SK-N-SH treated with all-trans-retinoic acid at 6 μM for 48 hours (cell line): Measurements from ENCODE around the gene SPATA12.

ENCODE experiments used
- ATAC-seq: fragments of 200-7000 bp; cut with Tn5 transposase; 3 replicates; pipeline ENCODE4 v1.9.1; 2020; ENCODE audit warnings: mild to moderate bottlenecking, moderate library complexity
- CSDC2 ChIP-seq: fragments of 250-450 bp; sonication (Bioruptor Pico); IDR thresholded peaks from 2 replicates; pipeline ENCODE4 v1.5.0; 2020; ENCODE audit warnings: mild to moderate bottlenecking, moderate library complexity
- GLIS3 ChIP-seq: fragments of 250-450 bp; sonication (Bioruptor Pico); IDR thresholded peaks from 2 replicates; pipeline ENCODE4 v1.5.0; 2020; ENCODE audit warnings: mild to moderate bottlenecking, moderate library complexity
- ISL1 ChIP-seq: fragments of 250-450 bp; sonication (Bioruptor Pico); IDR thresholded peaks from 2 replicates; pipeline ENCODE4 v2.1.2; 2022; ENCODE audit warnings: mild to moderate bottlenecking, moderate library complexity
- OSR1 ChIP-seq: fragments of 250-450 bp; sonication (Bioruptor Pico); IDR thresholded peaks from 2 replicates; pipeline ENCODE4 v1.8.0; 2022; ENCODE audit warnings: moderate library complexity, mild to moderate bottlenecking, inconsistent platforms
- PPARA ChIP-seq: fragments of 250-450 bp; sonication (Bioruptor Pico); IDR thresholded peaks from 2 replicates; pipeline ENCODE4 v1.5.0; 2020; ENCODE audit warnings: mild to moderate bottlenecking, borderline replicate concordance
- TOX ChIP-seq: fragments of 250-450 bp; sonication (Bioruptor Pico); IDR thresholded peaks from 2 replicates; pipeline ENCODE4 v1.8.0; 2021; ENCODE audit warnings: mild to moderate bottlenecking, moderate library complexity, borderline replicate concordance
- ZFP3 ChIP-seq: fragments of 250-450 bp; sonication (Bioruptor Pico); IDR thresholded peaks from 2 replicates; pipeline ENCODE4 v1.5.0; 2020; ENCODE audit warnings: mild to moderate bottlenecking, moderate library complexity
- ZNF565 ChIP-seq: fragments of 450-650 bp; formaldehyde crosslinking; conservative IDR thresholded peaks from 2 replicates; pipeline ENCODE4 v1.5.0; 2020; ENCODE audit warnings: low read depth, mild to moderate bottlenecking, moderate library complexity
- ZNF8 ChIP-seq: fragments of 450-650 bp; formaldehyde crosslinking; IDR thresholded peaks from 2 replicates; pipeline ENCODE4 v1.5.0; 2020; ENCODE audit warnings: mild to moderate bottlenecking, moderate library complexity
- TF ChIP-seq, protein P1 (sequence below): fragments of 250-450 bp; sonication (Bioruptor Pico); IDR thresholded peaks from 2 replicates; pipeline ENCODE4 v1.5.1; 2020; ENCODE audit warnings: low read depth, mild to moderate bottlenecking, moderate library complexity

Gene SPATA12

DNA sequence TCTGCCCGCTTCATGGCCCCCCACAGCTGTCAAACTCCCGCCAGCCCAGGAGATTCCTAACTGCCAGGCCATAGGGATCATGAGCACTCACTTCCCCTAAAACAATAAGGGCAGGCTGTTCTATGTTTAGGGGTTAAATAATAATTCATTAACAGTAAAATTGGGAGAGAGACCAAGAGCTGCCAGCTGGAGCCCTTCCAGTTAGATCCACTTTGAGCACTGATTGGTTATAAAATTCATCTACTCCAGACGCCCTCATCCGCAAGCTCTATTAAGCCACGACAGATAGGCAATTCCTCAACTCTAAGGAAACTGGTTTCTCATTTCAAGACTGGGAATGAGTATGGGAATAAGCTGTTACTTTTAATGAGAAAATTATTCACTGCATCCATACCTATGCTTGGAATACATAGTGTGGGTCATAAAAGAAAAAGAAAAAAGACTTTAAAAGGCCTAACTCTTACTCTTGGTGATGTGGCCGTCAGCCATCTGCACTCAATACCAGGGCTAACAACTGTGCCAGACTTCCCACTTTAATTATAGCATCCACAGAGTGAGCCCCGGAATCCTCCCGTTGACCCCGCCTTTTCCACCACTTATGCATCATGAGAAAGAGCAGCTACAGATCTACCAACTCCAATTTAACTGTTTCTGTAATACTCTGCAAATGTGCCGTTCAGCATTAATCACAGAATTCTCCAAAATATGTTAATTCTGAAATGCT is 60.1 kb downstream of the SPATA12 start:
- TF ChIP-seq OSR1 (CRISPR knock-in tag) = no peak
- no peak for TF ChIP-seq ZFP3 (CRISPR knock-in tag)
- TF ChIP-seq ISL1 (CRISPR knock-in tag) = no peak
- TF ChIP-seq ZNF8 (CRISPR knock-in tag) = no peak
- TF ChIP-seq ZNF565 (CRISPR knock-in tag) = no peak
- TF ChIP-seq GLIS3 (CRISPR knock-in tag) = no peak
- TF ChIP-seq, protein P1, sequence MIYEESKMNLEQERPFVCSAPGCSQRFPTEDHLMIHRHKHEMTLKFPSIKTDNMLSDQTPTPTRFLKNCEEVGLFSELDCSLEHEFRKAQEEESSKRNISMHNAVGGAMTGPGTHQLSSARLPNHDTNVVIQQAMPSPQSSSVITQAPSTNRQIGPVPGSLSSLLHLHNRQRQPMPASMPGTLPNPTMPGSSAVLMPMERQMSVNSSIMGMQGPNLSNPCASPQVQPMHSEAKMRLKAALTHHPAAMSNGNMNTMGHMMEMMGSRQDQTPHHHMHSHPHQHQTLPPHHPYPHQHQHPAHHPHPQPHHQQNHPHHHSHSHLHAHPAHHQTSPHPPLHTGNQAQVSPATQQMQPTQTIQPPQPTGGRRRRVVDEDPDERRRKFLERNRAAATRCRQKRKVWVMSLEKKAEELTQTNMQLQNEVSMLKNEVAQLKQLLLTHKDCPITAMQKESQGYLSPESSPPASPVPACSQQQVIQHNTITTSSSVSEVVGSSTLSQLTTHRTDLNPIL (CRISPR knock-in tag) = no peak
- TF ChIP-seq TOX = no peak
- TF ChIP-seq CSDC2 = no peak
- no peak for TF ChIP-seq PPARA (CRISPR knock-in tag)
- peak; percentile 15; the same call in 2 of the 3 replicates for ATAC-seq
